ENCODE measurements around the gene DFFA. TPM values are rescaled to one million over a fixed set of nuclear protein-coding genes. Genes with fewer than 3 reads are reported as not detected.

DFFA gene
- total and polyA plus RNA-seq, 9 of the 15 experiments (the other 6 are each of a cell fraction or from before 2014, with no cell fraction given) = 39.6 to 74.8 (median 59.2) TPM

DNA sequence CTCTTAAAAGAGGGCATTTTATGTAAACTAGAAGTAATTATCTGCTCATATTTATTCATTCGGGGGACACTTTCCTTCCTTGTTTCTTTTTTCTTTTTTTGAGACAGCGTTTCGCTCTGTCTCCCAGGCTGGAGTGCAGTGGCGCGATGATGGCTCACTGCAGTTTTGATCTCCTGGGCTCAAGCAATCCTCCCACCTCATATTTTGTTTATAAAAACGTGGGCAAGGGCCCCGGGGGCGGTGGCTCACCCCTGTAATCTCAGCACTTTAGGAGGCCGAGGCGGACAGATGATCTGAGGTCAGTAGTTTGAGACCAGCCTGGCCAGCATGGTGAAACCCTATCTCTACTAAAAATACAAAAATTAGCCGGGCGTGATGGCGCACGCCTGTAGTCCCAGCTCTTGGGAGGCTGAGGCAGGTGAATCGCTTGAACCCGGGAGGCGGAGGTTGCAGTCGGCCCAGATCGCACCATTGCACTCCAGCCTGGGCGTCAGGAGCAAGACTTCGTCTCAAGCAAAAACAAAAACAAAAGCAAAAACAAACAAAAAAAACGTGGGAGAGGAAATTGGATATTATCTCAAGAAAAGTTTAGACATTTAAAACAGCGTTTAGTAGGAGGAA, 926 bp upstream of the DFFA start (continued):
- TF ChIP-seq ZNF766 (CRISPR knock-in tag; conservative IDR thresholded peaks at IDR 0.05) (no peak), KLF16 (IDR thresholded peaks at IDR 0.05) (no peak), CEBPB (tag; IDR thresholded peaks at IDR 0.05) (no peak), ZKSCAN1 (IDR thresholded peaks at IDR 0.05; ENCODE audit: low read depth, low read length) (no peak), CBX1 (IDR thresholded peaks at IDR 0.05; ENCODE audit: low read depth) (no peak), NCOR1 (IDR thresholded peaks at IDR 0.05) (no peak), CC2D1A (IDR thresholded peaks at IDR 0.05) (no peak), HCFC1 (IDR thresholded peaks at IDR 0.05; ENCODE audit: low read depth, low read length) (no peak), PTRF (tag; IDR thresholded peaks at IDR 0.05) (no peak), HMG20B (CRISPR knock-in tag; IDR thresholded peaks at IDR 0.05) (no peak), SIRT6 (IDR thresholded peaks at IDR 0.05; ENCODE audit: low read depth, low read length) (no peak), MTA2 (IDR thresholded peaks at IDR 0.05; ENCODE audit: low read depth) (no peak), ZNF253 (CRISPR knock-in tag; conservative IDR thresholded peaks at IDR 0.05) (no peak), CBFB (CRISPR knock-in tag; IDR thresholded peaks at IDR 0.05) (no peak), ZNF324 (CRISPR knock-in tag; IDR thresholded peaks at IDR 0.05) (no peak), ZFP36 (IDR thresholded peaks at IDR 0.05; ENCODE audit: low read depth, low read length, partially characterized antibody) (no peak), YY1 (IDR thresholded peaks at IDR 0.05; ENCODE audit: borderline replicate concordance in 1 of 3, control insufficient read depth in 1 of 3, extremely low read depth in 1 of 3, insufficient read depth in 3 of 3, insufficient read length in 1 of 3, insufficient replicate concordance in 2 of 3, low read depth in 1 of 3, low read length in 2 of 3) (peak in 2 of 3 experiments; percentile 6 to 61), ZNF75A (CRISPR knock-in tag; IDR thresholded peaks at IDR 0.05) (no peak), ERF (CRISPR knock-in tag; IDR thresholded peaks at IDR 0.05) (no peak), ZNF134 (CRISPR knock-in tag; conservative IDR thresholded peaks at IDR 0.05) (no peak), NBN (IDR thresholded peaks at IDR 0.05; ENCODE audit: low read depth) (peak; percentile 35; the same call in 1 of the 2 replicates), NEUROD1 (IDR thresholded peaks at IDR 0.05; ENCODE audit: borderline replicate concordance, low read depth, low read length, partially characterized antibody) (no peak)
- TF ChIP-seq, protein P1, sequence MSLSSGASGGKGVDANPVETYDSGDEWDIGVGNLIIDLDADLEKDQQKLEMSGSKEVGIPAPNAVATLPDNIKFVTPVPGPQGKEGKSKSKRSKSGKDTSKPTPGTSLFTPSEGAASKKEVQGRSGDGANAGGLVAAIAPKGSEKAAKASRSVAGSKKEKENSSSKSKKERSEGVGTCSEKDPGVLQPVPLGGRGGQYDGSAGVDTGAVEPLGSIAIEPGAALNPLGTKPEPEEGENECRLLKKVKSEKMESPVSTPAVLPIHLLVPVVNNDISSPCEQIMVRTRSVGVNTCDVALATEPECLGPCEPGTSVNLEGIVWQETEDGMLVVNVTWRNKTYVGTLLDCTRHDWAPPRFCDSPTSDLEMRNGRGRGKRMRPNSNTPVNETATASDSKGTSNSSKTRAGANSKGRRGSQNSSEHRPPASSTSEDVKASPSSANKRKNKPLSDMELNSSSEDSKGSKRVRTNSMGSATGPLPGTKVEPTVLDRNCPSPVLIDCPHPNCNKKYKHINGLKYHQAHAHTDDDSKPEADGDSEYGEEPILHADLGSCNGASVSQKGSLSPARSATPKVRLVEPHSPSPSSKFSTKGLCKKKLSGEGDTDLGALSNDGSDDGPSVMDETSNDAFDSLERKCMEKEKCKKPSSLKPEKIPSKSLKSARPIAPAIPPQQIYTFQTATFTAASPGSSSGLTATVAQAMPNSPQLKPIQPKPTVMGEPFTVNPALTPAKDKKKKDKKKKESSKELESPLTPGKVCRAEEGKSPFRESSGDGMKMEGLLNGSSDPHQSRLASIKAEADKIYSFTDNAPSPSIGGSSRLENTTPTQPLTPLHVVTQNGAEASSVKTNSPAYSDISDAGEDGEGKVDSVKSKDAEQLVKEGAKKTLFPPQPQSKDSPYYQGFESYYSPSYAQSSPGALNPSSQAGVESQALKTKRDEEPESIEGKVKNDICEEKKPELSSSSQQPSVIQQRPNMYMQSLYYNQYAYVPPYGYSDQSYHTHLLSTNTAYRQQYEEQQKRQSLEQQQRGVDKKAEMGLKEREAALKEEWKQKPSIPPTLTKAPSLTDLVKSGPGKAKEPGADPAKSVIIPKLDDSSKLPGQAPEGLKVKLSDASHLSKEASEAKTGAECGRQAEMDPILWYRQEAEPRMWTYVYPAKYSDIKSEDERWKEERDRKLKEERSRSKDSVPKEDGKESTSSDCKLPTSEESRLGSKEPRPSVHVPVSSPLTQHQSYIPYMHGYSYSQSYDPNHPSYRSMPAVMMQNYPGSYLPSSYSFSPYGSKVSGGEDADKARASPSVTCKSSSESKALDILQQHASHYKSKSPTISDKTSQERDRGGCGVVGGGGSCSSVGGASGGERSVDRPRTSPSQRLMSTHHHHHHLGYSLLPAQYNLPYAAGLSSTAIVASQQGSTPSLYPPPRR (CRISPR knock-in tag; IDR thresholded peaks at IDR 0.05; ENCODE audit: borderline replicate concordance) = no peak
- TF ChIP-seq, protein P2, sequence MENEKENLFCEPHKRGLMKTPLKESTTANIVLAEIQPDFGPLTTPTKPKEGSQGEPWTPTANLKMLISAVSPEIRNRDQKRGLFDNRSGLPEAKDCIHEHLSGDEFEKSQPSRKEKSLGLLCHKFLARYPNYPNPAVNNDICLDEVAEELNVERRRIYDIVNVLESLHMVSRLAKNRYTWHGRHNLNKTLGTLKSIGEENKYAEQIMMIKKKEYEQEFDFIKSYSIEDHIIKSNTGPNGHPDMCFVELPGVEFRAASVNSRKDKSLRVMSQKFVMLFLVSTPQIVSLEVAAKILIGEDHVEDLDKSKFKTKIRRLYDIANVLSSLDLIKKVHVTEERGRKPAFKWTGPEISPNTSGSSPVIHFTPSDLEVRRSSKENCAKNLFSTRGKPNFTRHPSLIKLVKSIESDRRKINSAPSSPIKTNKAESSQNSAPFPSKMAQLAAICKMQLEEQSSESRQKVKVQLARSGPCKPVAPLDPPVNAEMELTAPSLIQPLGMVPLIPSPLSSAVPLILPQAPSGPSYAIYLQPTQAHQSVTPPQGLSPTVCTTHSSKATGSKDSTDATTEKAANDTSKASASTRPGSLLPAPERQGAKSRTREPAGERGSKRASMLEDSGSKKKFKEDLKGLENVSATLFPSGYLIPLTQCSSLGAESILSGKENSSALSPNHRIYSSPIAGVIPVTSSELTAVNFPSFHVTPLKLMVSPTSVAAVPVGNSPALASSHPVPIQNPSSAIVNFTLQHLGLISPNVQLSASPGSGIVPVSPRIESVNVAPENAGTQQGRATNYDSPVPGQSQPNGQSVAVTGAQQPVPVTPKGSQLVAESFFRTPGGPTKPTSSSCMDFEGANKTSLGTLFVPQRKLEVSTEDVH (IDR thresholded peaks at IDR 0.05; ENCODE audit: low read depth, partially characterized antibody) = no peak

Data from K562 (cell line).